Measurements from ENCODE around the gene C9orf153.

- TF ChIP-seq CTCF (IDR thresholded peaks at IDR 0.05; ENCODE audit: insufficient read depth, low read length, poor library complexity, severe bottlenecking), result no peak
- no peak for TF ChIP-seq EZH2phosphoT487 (conservative IDR thresholded peaks at IDR 0.05; ENCODE audit: low read length)
Observed at GRCh38 chr9:86288499-86289198, 29.2 kb upstream of the C9orf153 start.
